Vagina (tissue), 2 donors: ENCODE measurements around the gene ERBB4. TPM values are rescaled to one million over a fixed set of nuclear protein-coding genes. Genes with fewer than 3 reads are reported as not detected.

Experiments
- DNase-seq, 2 donors: peaks; one replicate each; pipeline ENCODE4 v3.0.0-alpha.2; 2017; ENCODE audit errors: extremely low spot score in 2 of 2
- H3K27ac ChIP-seq: fragments of 200-600 bp; sonication (generic); one replicate; pipeline ENCODE4 v1.5.1; 2019
- H3K27me3 ChIP-seq: fragments of 200-600 bp; sonication (generic); one replicate; pipeline ENCODE4 v1.5.1; 2019
- H3K36me3 ChIP-seq, 2 donors: fragments of 200-600 bp; sonication (generic); one replicate each; pipeline ENCODE4 v1.5.1; 2017 to 2019
- H3K4me1 ChIP-seq: fragments of 200-600 bp; sonication (generic); one replicate; pipeline ENCODE4 v1.5.1; 2019
- H3K4me3 ChIP-seq, 2 donors: fragments of 200-600 bp; sonication (generic); 1 replicate in 1 of 2; 2 replicates in 1 of 2; pipeline ENCODE4 v1.5.1; 2016 to 2019
- H3K9me3 ChIP-seq: fragments of 200-600 bp; sonication (generic); one replicate; pipeline ENCODE4 v1.5.1; 2019
- CTCF ChIP-seq, 3 experiments: fragments of 450-650 bp in 2 of 3; fragments of 200-600 bp in 1 of 3; sonication (generic) in 1 of 3; IDR thresholded peaks; one replicate each; pipeline ENCODE4 v1.5.1; 2017 to 2019; ENCODE audit warnings: antibody characterized with exemption in 3 of 3, mild to moderate bottlenecking in 2 of 3, moderate library complexity in 2 of 3
- POLR2A ChIP-seq, 2 donors: fragments of 450-650 bp; IDR thresholded peaks; one replicate each; pipeline ENCODE4 v1.6.1; 2017; ENCODE audit warnings: antibody characterized with exemption in 2 of 2, mild to moderate bottlenecking in 2 of 2, moderate library complexity in 2 of 2
- POLR2AphosphoS5 ChIP-seq, 2 donors: sonication (generic); formaldehyde crosslinking; IDR thresholded peaks; one replicate each; pipeline ENCODE4 v1.9.0; 2017; ENCODE audit warnings: antibody characterized with exemption in 2 of 2, mild to moderate bottlenecking in 2 of 2, low read depth in 1 of 2; ENCODE audit not compliant: insufficient read depth in 1 of 2
- intact Hi-C: fragments of 100-400 bp; cut with DNase I; formaldehyde crosslinking; loops from one replicate; pipeline ENCODE4 v1.15.1; 2023
- total RNA-seq: library from RNA; depleted of rRNA; stranded (reverse); fragments of >200 nt; gene quantifications from one replicate; pipeline ENCODE4 v1.2.3, GENCODE V29; 2016

ERBB4 gene
- total RNA-seq, 1 donor from 2014 or later: 0.25 TPM

GRCh38 chr2:211901226-211901846, 637.3 kb downstream of the ERBB4 start:
- H3K4me1 ChIP-seq: no peaks in the 10 kb centered on the region
- H3K9me3 ChIP-seq: no peaks in the 10 kb centered on the region
- H3K27ac ChIP-seq: no peak overlapping the region
- no peak for DNase-seq
- H3K36me3 ChIP-seq: no peaks in the 10 kb centered on the region
- no peaks in the 10 kb centered on the region for H3K27me3 ChIP-seq
- intact Hi-C loops: no loop called here
- no peak overlapping the region for H3K4me3 ChIP-seq
- no peak for TF ChIP-seq CTCF (IDR thresholded peaks at IDR 0.05)
- no peak for TF ChIP-seq POLR2AphosphoS5 (IDR thresholded peaks at IDR 0.05; ENCODE audit: insufficient read depth in 1 of 2, low read depth in 1 of 2)
- no peak for TF ChIP-seq POLR2A (IDR thresholded peaks at IDR 0.05)

GRCh38 chr2:211900518-211900917, 638.1 kb downstream of the ERBB4 start:
- no peaks in the 10 kb centered on the region for H3K27me3 ChIP-seq

GRCh38 chr2:211900000-211900399, 638.6 kb downstream of the ERBB4 start:
- intact Hi-C loops: no loop called here
- Histone ChIP-seq H3K27me3 (no peaks in the 10 kb centered on the region), H3K27ac (no peak overlapping the region), H3K9me3 (no peaks in the 10 kb centered on the region), H3K36me3 (no peaks in the 10 kb centered on the region), H3K4me3 (no peak overlapping the region), H3K4me1 (no peaks in the 10 kb centered on the region)
- no peak for DNase-seq
- TF ChIP-seq CTCF (IDR thresholded peaks at IDR 0.05) (no peak), POLR2A (IDR thresholded peaks at IDR 0.05) (no peak), POLR2AphosphoS5 (IDR thresholded peaks at IDR 0.05; ENCODE audit: insufficient read depth in 1 of 2, low read depth in 1 of 2) (no peak)

More at GRCh38 chr2:211900518-211900917, 638.1 kb downstream of the ERBB4 start:
- no peaks in the 10 kb centered on the region for H3K4me1 ChIP-seq
- no peak overlapping the region for H3K4me3 ChIP-seq
- no peaks in the 10 kb centered on the region for H3K9me3 ChIP-seq
- no peak for DNase-seq
- no peaks in the 10 kb centered on the region for H3K36me3 ChIP-seq
- TF ChIP-seq POLR2A (IDR thresholded peaks at IDR 0.05) (no peak), CTCF (IDR thresholded peaks at IDR 0.05) (no peak), POLR2AphosphoS5 (IDR thresholded peaks at IDR 0.05; ENCODE audit: insufficient read depth in 1 of 2, low read depth in 1 of 2) (no peak)
- H3K27ac ChIP-seq: no peak overlapping the region
- intact Hi-C loops: no loop called here

- H3K27ac ChIP-seq: no peak overlapping the region
- no peak overlapping the region for H3K4me3 ChIP-seq
- no peaks in the 10 kb centered on the region for H3K36me3 ChIP-seq
- H3K4me1 ChIP-seq: no peaks in the 10 kb centered on the region
- intact Hi-C loops: no loop called here
- DNase-seq: no peak
- no peaks in the 10 kb centered on the region for H3K9me3 ChIP-seq
- no peaks in the 10 kb centered on the region for H3K27me3 ChIP-seq
- no peak for TF ChIP-seq CTCF (IDR thresholded peaks at IDR 0.05)
- TF ChIP-seq POLR2A (IDR thresholded peaks at IDR 0.05): no peak
- no peak for TF ChIP-seq POLR2AphosphoS5 (IDR thresholded peaks at IDR 0.05; ENCODE audit: insufficient read depth in 1 of 2, low read depth in 1 of 2)
These were observed 639.9 kb downstream of the ERBB4 start for GRCh38 chr2:211898702-211899101.

GRCh38 chr2:211881449-211881848, 657.2 kb downstream of the ERBB4 start:
- Histone ChIP-seq H3K27ac (no peak overlapping the region), H3K36me3 (no peaks in the 10 kb centered on the region), H3K4me1 (no peaks in the 10 kb centered on the region), H3K9me3 (no peaks in the 10 kb centered on the region), H3K4me3 (no peak overlapping the region), H3K27me3 (no peaks in the 10 kb centered on the region)
- no peak for DNase-seq
- intact Hi-C loops: no loop called here
- no peak for TF ChIP-seq CTCF (IDR thresholded peaks at IDR 0.05)
- TF ChIP-seq POLR2A (IDR thresholded peaks at IDR 0.05): no peak
- TF ChIP-seq POLR2AphosphoS5 (IDR thresholded peaks at IDR 0.05; ENCODE audit: insufficient read depth in 1 of 2, low read depth in 1 of 2): no peak
